K562 (cell line): ENCODE data around the gene BBX. TPM values are rescaled to one million over a fixed set of nuclear protein-coding genes. Genes with fewer than 3 reads are reported as not detected.

ENCODE experiments used
- ATAC-seq: fragments of 200-7000 bp; cut with Tn5 transposase; 3 replicates; pipeline ENCODE4 v1.9.1; 2020; ENCODE audit warnings: moderate library complexity
- BruUV-seq: library from RNA; stranded (reverse); fragments of 400-500 nt; replicated peaks from 2 replicates; lab custom pipeline; 2021; lab: Mats Ljungman, UMichigan
- CTCF ChIA-PET: fragments of 300-600 bp; formaldehyde crosslinking; extraction: SDS; loops from one replicate; lab custom pipeline; 2021; ENCODE audit warnings: low intra/inter-chr PET ratio; lab: Yijun Ruan, JAX
- POLR2A ChIA-PET: fragments of 300-600, 350-650 bp; sonication (Branson Sonifier 250); formaldehyde crosslinking; extraction: SDS; loops from one replicate; lab custom pipeline; 2021; ENCODE audit warnings: antibody characterized with exemption, inconsistent platforms; lab: Yijun Ruan, JAX
- DNase-seq, 4 experiments: peaks; one replicate each; pipeline versions ENCODE4 v3.0.0 to v3.0.0-alpha.2; 2011 to 2018; ENCODE audit warnings: low spot score in 3 of 4, mixed read lengths in 3 of 4; ENCODE audit errors: extremely low read depth in 1 of 4
- FAIRE-seq: peaks from 2 replicates; lab custom pipeline; 2011; peaks lifted over from hg19 to GRCh38; lab: Jason Lieb, UNC
- H2AFZ ChIP-seq: 2 replicates; pipeline ENCODE4 v1.6.0; 2011; ENCODE audit warnings: low read depth, low read length, control low read depth, inconsistent platforms
- H3K27ac ChIP-seq: fragments of 200-600 bp; 3 replicates; pipeline ENCODE4 v1.8.0; 2011; ENCODE audit warnings: low read depth, mild to moderate bottlenecking, control low read depth, inconsistent platforms, low read length, moderate library complexity, mixed read lengths; ENCODE audit errors: extremely low read depth
- H3K27me3 ChIP-seq, 2 experiments: fragments of 300-600 bp in 1 of 2; 2 replicates in 1 of 2; 3 replicates in 1 of 2; pipeline versions ENCODE4 v1.6.0 to v1.8.0; 2011; ENCODE audit warnings: inconsistent platforms in 2 of 2, low read length in 2 of 2, mild to moderate bottlenecking in 1 of 2, mixed read lengths in 1 of 2, moderate library complexity in 1 of 2; ENCODE audit not compliant: control insufficient read depth in 2 of 2, insufficient read depth in 2 of 2
- H3K36me3 ChIP-seq: fragments of 300-600 bp; 3 replicates; pipeline ENCODE4 v1.8.0; 2011; ENCODE audit warnings: mild to moderate bottlenecking, low read length, inconsistent platforms; ENCODE audit not compliant: control insufficient read depth, insufficient read depth
- H3K4me1 ChIP-seq, 2 experiments: fragments of 200-600 bp in 1 of 2; replicated peaks in 1 of 2; 2 replicates in 1 of 2; 3 replicates in 1 of 2; pipeline versions ENCODE4 v1.5.1 to v1.8.0; 2011; ENCODE audit warnings: inconsistent platforms in 2 of 2, low read length in 2 of 2, mild to moderate bottlenecking in 1 of 2, mixed read lengths in 1 of 2, moderate library complexity in 1 of 2; ENCODE audit not compliant: control insufficient read depth in 2 of 2, insufficient read depth in 2 of 2
- H3K4me2 ChIP-seq: 2 replicates; pipeline ENCODE4 v1.6.1; 2011; ENCODE audit warnings: low read length, control low read depth, inconsistent platforms, mixed read lengths; ENCODE audit not compliant: insufficient read depth
- H3K4me3 ChIP-seq: fragments of 200-600 bp; sonication (generic), shearing (Covaris generic); 2 replicates; pipeline ENCODE4 v1.5.1; 2016; ENCODE audit warnings: control low read depth, inconsistent platforms
- H3K79me2 ChIP-seq: fragments of 200-600 bp; 3 replicates; pipeline ENCODE4 v1.8.0; 2011; ENCODE audit warnings: low read length, inconsistent platforms; ENCODE audit not compliant: control insufficient read depth, insufficient read depth
- H3K9ac ChIP-seq, 2 experiments: 2 replicates each; pipeline versions ENCODE4 v1.6.0 to v1.6.1; 2011; ENCODE audit warnings: low read depth in 2 of 2, low read length in 2 of 2, control low read depth in 1 of 2, inconsistent platforms in 1 of 2, mild to moderate bottlenecking in 1 of 2, mixed read lengths in 1 of 2; ENCODE audit not compliant: insufficient read depth in 1 of 2
- H3K9me1 ChIP-seq: one replicate; pipeline ENCODE4 v1.6.0; 2011; ENCODE audit warnings: inconsistent platforms, mild to moderate bottlenecking, low read length, moderate library complexity; ENCODE audit not compliant: control insufficient read depth, insufficient read depth
- H3K9me3 ChIP-seq: replicated peaks from 2 replicates; pipeline ENCODE4 v1.5.1; 2011; ENCODE audit warnings: low read depth, low read length, inconsistent platforms; ENCODE audit not compliant: control insufficient read depth, insufficient read depth
- H4K20me1 ChIP-seq: replicated peaks from 2 replicates; pipeline ENCODE4 v1.6.1; 2011; ENCODE audit warnings: low read length, inconsistent platforms, mixed read lengths; ENCODE audit not compliant: control insufficient read depth, insufficient read depth
- CHD4 ChIP-seq: fragments of 200-600 bp; sonication (generic); IDR thresholded peaks from 3 replicates; pipeline ENCODE4 v1.6.1; 2012; ENCODE audit warnings: low read depth, mild to moderate bottlenecking, mixed read lengths, low read length, inconsistent platforms; ENCODE audit not compliant: insufficient read depth, insufficient replicate concordance, poor library complexity, severe bottlenecking
- E2F5 ChIP-seq: sonication (generic); formaldehyde crosslinking; IDR thresholded peaks from 2 replicates; pipeline ENCODE4 v1.8.0; 2022; ENCODE audit warnings: mild to moderate bottlenecking, missing genetic modification reagents
- EP300 ChIP-seq: IDR thresholded peaks from 2 replicates; pipeline ENCODE4 v1.6.1; 2012; ENCODE audit warnings: low read length, improper control_type of control experiment
- LARP7 ChIP-seq: fragments of 450-650 bp; IDR thresholded peaks from 2 replicates; pipeline ENCODE4 v1.6.1; 2016
- MCM3 ChIP-seq: fragments of 450-650 bp; IDR thresholded peaks from 2 replicates; pipeline ENCODE4 v1.6.1; 2016
- MXD1 ChIP-seq: fragments of 250-450 bp; sonication (Bioruptor Pico); IDR thresholded peaks from 2 replicates; pipeline ENCODE4 v1.8.0; 2021; ENCODE audit warnings: borderline replicate concordance, mild to moderate bottlenecking, moderate library complexity; ENCODE audit not compliant: poor library complexity, severe bottlenecking
- SMARCA5 ChIP-seq: fragments of 450-650 bp; IDR thresholded peaks from 2 replicates; pipeline ENCODE4 v1.6.1; 2016
- SMARCC2 ChIP-seq: fragments of 450-650 bp; IDR thresholded peaks from 2 replicates; pipeline ENCODE4 v1.6.1; 2017; ENCODE audit warnings: antibody characterized with exemption, moderate library complexity, mild to moderate bottlenecking, low read depth
- SOX6 ChIP-seq: fragments of 450-650 bp; IDR thresholded peaks from 2 replicates; pipeline ENCODE4 v1.6.1; 2014; ENCODE audit warnings: mild to moderate bottlenecking
- THAP12 ChIP-seq: fragments of 250-450 bp; sonication (Bioruptor Pico); IDR thresholded peaks from 2 replicates; pipeline ENCODE4 v1.9.0; 2021; ENCODE audit warnings: mild to moderate bottlenecking, inconsistent platforms
- WHSC1 ChIP-seq: IDR thresholded peaks from one replicate; pipeline ENCODE4 v1.6.1; 2012; ENCODE audit warnings: low read length, control low read depth, inconsistent platforms
- ZNF282 ChIP-seq: sonication (generic); formaldehyde crosslinking; IDR thresholded peaks from 2 replicates; pipeline ENCODE4 v1.8.1; 2023; ENCODE audit warnings: missing genetic modification reagents
- ZNF431 ChIP-seq: sonication (generic); formaldehyde crosslinking; IDR thresholded peaks from 2 replicates; pipeline ENCODE4 v1.8.0; 2022; ENCODE audit warnings: mild to moderate bottlenecking, missing genetic modification reagents
- WGBS: fragments of 100-300 bp; shearing (Covaris generic); methylation state at CpG from one replicate; pipeline ENCODE4 v1.1.6; 2016; ENCODE audit warnings: low coverage, mixed read lengths; ENCODE audit not compliant: insufficient coverage; ENCODE audit errors: missing lambda C conversion rate; 5-methylcytosine and 5-hydroxymethylcytosine counted together
- in situ Hi-C: fragments of 300-500 bp; cut with MboI; formaldehyde crosslinking; loops from 4 replicates; pipeline ENCODE4 v1.15.0; 2018; ENCODE audit warnings: inconsistent platforms, mixed read lengths
- intact Hi-C: fragments of 100-400 bp; cut with micrococcal nuclease; formaldehyde crosslinking; loops from 2 replicates; pipeline ENCODE4 v1.14.2; 2022
- polyA plus RNA-seq, 8 experiments: library from polyadenylated mRNA; depleted of rRNA in 4 of 8; stranded (reverse) in 5 of 8; unstranded in 3 of 8; fragments of >200 nt; fragmentation: Nextera tagmentation in 2 of 8; fragmentation: Illumina TruSeq in 1 of 8; extraction: Ambion mirVana in 2 of 8; extraction: Trizol in 1 of 8; gene quantifications; 2 replicates each; pipeline versions ENCODE4 v1.2.1 to v1.2.3, GENCODE V29; 2011 to 2014; ENCODE audit warnings: inconsistent platforms in 1 of 8, missing spikeins in 1 of 8
- total RNA-seq, 7 experiments: library from RNA; depleted of rRNA in 6 of 7; stranded (reverse); fragments of >200 nt in 6 of 7; fragmentation: Illumina TruSeq in 2 of 7; extraction: Trizol in 2 of 7; gene quantifications; 2 replicates each; pipeline versions ENCODE4 v1.2.1 to v1.2.3, GENCODE V29; 2011 to 2021; ENCODE audit warnings: low replicate concordance in 1 of 7

BBX gene
- total and polyA plus RNA-seq, 9 of the 15 experiments (the other 6 are each of a cell fraction or from before 2014, with no cell fraction given), result 4.9 to 19.5 (median 11.8) TPM

- Histone ChIP-seq H3K4me1 (no peaks in the 10 kb centered on the region), H3K4me3 (no peak overlapping the region), H2AFZ (no peak overlapping the region), H3K9ac (no peak overlapping the region), H3K9me3 (no peaks in the 10 kb centered on the region), H3K9me1 (no peaks in the 10 kb centered on the region)
- POLR2A ChIA-PET, result no interaction called here
- CTCF ChIA-PET, result no interaction called here
- intact Hi-C loops, result loop anchor here (10.0 kb wide), 2 partner anchors 87 to 267 kb away; no protein-coding TSS in a partner anchor
- TF ChIP-seq EP300 (no peak), SMARCC2 (no peak), MXD1 (CRISPR knock-in tag) (no peak), CHD4 (no peak), ZNF282 (CRISPR knock-in tag) (no peak), THAP12 (CRISPR knock-in tag) (no peak), SMARCA5 (no peak), ZNF431 (no peak), E2F5 (no peak), WHSC1 (no peak), SOX6 (no peak), LARP7 (no peak), MCM3 (no peak)
- TF ChIP-seq, all 486 proteins: peak for 0
- in situ Hi-C loops, result no loop called here
- Histone ChIP-seq H3K79me2 (no peaks in the 10 kb centered on the region), H3K27ac (no peak overlapping the region), H3K27me3 (no peaks in the 10 kb centered on the region), H3K4me2 (no peak overlapping the region), H4K20me1 (no peaks in the 10 kb centered on the region), H3K36me3 (no peaks in the 10 kb centered on the region)
- WGBS, result 56% methylated on average over 2 of the region's 2 CpGs
- ATAC-seq, result no peak
- BruUV-seq, result no TSS peak
- FAIRE-seq, result no peak
- DNase-seq, result no peak
Measured at GRCh38 chr3:107578091-107578490, 55.3 kb downstream of the BBX start.
